Kidney capillary endothelial cell (primary cell): ENCODE data around the gene SUSD4.

Source experiments
- DNase-seq: peaks from one replicate; pipeline ENCODE4 v3.0.0-alpha.2; 2018; ENCODE audit warnings: low spot score

SUSD4 gene

GRCh38 chr1:223183268-223183862 is 180.6 kb downstream of the SUSD4 start:
- DNase-seq: peak; percentile 10

GRCh38 chr1:223180731-223181321 is 183.2 kb downstream of the SUSD4 start:
- no peak for DNase-seq

GRCh38 chr1:223179786-223180185 is 184.2 kb downstream of the SUSD4 start:
- DNase-seq: no peak

GRCh38 chr1:223179280-223179679 is 184.7 kb downstream of the SUSD4 start:
- DNase-seq: no peak

- DNase-seq: no peak
Measured at GRCh38 chr1:223177681-223178080, 186.3 kb downstream of the SUSD4 start.

GRCh38 chr1:223176437-223176836 is 187.5 kb downstream of the SUSD4 start:
- DNase-seq: no peak

GRCh38 chr1:223175633-223176032 is 188.3 kb downstream of the SUSD4 start:
- no peak for DNase-seq

- no peak for DNase-seq
Measured at GRCh38 chr1:223175032-223175431, 188.9 kb downstream of the SUSD4 start.
